COLO668 (cell line): ENCODE data around the gene PMPCA.
A peak's percentile ranks its signal among the peaks of the same experiment; 100 is the strongest.
"Not testable (repeated sequence)": the region's sequence is repeated elsewhere in the genome, so short reads cannot be mapped to it uniquely, and the experiment has no call there.

Source experiments
- DNase-seq: peaks from one replicate; lab custom pipeline; 2025; ENCODE audit not compliant: unreplicated experiment; lab: John Stamatoyannopoulos, UW

Gene PMPCA

DNA sequence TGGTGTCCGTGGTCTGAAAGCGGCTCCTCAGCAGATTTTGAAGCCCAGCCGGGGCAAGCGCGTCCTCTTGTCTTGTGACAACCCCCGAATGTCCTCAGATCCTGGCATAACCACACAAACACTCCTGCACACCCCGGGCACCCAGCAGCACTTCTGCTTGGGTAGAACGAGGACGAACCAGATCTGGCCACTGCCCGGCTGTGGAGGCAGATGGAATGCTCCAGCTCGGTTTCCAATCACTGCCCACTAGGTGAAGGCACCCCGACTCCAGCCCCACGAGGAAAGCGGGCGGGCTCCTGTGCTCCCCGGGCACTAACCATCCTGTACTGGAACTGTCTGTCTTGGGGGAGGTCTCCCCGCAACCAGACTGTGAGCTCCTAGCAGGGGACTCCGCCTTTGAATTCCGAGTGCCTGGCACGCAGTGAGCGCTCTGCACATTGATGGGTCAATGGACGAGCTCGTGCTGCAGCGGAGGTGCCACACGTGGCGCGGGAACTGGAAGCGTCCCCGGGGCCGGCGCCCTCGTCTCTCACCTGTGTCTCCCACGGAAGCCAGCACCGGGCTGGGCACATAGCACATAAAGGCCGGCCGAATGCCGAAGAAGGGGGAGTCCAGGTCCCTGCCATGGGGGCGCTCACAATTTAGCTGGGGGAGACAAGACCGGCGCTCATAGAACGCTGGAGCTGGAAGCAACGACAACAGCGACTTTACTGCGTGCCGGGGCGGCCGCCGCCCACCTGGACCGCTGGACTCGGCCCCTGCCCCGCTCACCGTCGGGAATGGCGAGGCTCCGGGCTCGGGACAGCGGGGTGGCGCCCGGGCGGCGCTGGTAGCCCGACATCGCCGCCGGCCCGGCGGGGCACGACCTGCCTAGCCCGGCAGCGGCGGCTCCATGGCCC, 652 bp upstream of the PMPCA start:
- DNase-seq, result peak; percentile 53

DNA sequence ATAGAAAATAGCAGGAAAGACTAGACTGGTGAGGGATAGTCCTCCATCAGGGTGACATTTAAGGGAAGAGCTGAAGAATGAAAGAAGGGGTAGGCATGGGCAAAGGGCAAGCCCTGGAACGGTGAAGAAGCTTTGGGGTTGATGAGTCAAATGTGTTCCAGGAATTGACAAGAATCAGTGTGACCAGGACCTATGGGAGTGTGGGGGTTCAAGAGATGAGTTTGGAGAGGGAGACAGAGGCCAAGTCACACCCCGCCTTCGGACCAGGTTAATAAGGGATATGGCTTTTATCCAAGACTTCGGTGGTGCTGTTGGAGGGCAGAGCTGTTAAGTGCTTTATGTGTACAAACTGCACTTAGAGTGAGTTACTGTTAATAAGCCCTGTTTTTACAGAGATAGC, 920 bp downstream of the PMPCA start:
- DNase-seq, result no peak

- DNase-seq, result no peak
Measured at GRCh38 chr9:136412962-136413361, 2.5 kb downstream of the PMPCA start.

DNA sequence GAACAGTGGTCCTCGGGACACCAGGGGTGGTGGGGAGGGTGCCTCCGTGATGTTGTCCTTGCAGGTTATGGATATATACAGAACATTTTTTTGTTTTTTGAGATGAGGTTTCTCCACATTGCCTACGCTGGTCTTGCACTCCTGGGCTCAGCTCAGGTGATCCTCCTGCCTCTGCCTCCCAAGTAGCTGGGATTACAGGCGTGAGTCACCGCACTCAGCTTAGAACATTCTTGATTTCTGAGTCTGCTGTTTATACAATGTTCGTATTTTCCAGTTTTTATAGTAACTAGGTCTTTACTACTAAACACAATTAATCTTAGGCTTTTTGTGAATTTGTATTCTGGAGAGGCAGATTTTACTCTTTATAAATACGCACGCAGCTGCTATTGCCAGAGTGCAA, 6.0 kb downstream of the PMPCA start:
- DNase-seq, result no peak

DNA sequence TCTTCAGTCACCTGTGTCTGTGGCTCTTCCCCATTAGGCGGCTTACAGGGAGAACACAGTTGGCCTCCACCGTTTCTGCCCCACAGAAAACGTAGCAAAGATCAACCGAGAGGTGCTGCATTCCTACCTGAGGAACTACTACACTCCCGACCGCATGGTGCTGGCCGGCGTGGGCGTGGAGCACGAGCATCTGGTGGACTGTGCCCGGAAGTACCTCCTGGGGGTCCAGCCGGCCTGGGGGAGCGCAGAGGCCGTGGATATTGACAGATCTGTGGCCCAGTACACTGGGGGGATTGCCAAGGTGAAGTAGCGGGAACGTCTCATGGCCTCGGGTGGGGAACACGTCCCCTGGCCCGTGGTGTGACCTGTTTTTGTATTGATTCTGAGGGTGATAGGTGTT, 6.5 kb downstream of the PMPCA start:
- DNase-seq, result no peak

DNA sequence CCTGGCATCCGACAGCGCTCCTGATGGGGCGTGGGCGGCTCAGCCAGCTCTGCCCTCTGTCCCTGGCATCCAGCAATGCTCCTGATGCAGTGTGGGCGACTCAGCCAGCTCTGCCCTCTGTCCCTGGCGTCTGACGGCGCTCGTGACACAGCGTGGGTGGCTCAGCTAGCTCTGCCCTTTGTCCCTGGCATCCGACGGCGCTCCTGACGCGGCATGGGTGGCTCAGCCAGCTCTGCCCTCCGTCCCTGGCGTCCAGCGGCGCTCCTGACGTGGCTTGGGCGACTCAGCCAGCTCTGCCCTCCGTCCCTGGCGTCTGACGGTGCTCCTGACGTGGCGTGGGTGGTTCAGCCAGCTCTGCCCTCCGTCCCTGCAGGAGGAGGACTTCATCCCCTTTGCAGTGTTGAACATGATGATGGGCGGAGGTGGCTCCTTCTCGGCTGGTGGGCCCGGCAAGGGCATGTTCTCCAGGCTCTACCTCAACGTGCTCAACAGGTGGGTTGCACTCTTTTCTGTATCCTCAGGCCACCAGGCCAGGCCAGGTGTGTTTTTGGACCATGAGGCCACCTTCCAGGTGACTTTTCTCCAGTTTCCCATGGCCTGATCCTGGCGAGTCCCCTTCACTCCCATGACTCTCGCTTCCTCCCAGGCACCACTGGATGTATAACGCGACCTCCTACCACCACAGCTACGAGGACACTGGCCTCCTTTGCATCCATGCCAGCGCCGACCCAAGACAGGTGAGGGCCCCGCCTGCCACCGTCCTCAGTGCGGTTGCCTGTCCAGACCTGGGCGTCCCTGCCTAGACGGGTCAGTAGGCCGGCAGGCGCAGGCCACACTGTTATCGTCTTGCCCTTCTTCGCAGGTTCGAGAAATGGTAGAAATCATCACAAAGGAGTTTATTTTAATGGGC, 8.0 kb downstream of the PMPCA start:
- no peak for DNase-seq

DNA sequence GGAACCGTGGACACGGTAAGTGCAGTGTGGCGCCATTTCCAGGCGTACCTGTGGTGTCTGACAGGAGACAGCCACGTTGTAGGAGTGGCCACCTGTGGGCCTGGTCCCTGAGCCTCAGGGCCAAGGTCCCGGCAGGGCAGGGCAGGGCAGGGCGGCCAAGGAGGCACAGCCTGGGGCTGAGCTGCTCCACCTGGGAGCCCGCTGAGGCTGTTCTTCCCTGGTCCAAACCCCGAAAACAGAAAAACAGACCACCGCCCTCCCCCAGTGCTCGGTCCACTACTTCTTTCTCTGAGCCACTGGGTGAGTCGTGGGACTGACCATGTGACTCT, 8.6 kb downstream of the PMPCA start:
- DNase-seq, result no peak

DNA sequence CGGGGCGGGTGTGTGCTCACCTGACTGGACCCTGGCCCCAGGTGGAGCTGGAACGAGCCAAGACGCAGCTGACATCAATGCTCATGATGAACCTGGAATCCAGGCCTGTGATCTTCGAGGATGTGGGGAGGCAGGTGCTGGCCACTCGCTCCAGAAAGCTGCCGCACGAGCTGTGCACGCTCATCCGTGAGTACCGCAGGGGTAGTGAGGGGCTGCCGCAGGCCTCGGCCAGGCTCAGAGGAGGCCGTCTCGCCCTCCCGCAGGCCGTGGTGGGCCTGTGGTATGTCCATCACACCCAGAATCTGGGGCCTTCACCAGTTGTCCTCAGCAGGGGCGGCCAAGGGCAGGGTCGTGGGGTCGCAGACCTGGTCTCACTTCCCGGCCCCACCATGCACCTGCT, 11.3 kb downstream of the PMPCA start:
- DNase-seq, result no peak

GRCh38 chr9:136422876-136423275, 12.4 kb downstream of the PMPCA start:
- DNase-seq, result no peak

GRCh38 chr9:136423432-136424146, 13.1 kb downstream of the PMPCA start:
- no peak for DNase-seq

- DNase-seq, result no peak
Measured at GRCh38 chr9:136424750-136425362, 14.4 kb downstream of the PMPCA start.

DNA sequence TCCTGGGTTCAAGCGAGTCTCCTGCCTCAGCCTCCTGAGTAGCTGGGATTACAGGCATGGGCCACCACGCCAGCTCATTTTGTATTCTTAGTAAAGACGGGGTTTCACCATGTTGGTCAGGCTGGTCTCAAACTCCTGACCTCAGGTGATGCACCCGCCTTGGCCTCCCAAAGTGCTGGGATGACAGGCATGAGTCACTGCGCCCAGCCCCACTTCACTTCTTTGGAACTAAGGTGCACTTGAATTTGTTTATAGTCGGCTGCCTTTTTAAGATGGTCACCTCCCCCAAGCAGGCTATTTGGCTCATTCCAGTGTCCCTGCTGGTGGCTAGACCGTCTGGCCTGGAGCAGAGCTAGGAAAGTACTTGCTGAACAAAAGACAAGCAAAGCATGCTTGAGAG, 14.9 kb downstream of the PMPCA start:
- not testable (repeated sequence) for DNase-seq

DNA sequence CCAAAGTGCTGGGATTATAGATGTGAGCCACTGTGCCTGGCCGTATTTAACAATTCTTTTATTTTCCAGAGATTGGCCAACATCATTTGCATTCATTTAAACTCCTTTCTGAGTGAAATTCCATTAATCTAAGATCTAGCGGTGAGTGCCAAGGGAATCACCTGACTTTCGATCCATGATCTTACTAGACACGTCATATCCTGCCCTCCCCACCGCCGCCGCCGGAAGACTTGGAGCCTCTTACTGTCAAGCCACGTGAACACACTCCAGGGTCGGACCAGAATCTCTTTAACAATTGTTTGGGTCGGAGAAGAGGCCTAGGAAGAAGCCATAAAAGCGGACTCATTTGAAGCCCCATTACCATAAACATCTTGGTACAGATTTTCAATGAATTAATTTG, 16.3 kb downstream of the PMPCA start:
- DNase-seq, result no peak

- no peak for DNase-seq
Measured at GRCh38 chr9:136429075-136429628, 18.7 kb downstream of the PMPCA start.

GRCh38 chr9:136429683-136430491, 19.4 kb downstream of the PMPCA start:
- no peak for DNase-seq

GRCh38 chr9:136430588-136431234, 20.3 kb downstream of the PMPCA start:
- no peak for DNase-seq

DNA sequence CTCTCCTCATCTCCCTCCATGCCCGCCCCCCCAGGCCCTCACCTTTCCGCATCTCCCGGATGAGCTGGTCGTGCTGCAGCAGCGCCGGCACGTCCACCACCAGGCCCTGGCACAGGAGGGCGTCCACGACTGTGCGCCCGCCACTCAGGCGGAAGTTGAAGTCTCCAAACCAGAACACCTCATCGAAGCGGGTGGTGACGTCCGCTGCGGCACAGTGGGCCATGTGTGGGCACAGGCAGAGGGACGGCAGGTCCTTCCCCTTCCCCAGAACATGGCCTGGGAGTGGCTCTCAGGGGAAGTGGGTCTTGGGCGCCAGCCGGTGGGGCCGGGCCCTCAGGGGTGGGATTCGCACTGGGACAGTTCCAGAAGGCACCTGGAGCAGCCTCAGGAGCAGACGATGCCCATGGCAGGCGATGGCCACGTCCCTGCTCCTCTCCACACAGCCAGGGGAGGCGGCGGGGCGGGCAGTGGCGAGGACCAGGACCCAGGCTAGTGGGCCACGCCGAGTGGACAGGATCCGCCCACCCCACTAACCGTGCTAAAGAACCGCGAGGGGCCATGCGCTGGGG, 21.4 kb downstream of the PMPCA start:
- no peak for DNase-seq

DNA sequence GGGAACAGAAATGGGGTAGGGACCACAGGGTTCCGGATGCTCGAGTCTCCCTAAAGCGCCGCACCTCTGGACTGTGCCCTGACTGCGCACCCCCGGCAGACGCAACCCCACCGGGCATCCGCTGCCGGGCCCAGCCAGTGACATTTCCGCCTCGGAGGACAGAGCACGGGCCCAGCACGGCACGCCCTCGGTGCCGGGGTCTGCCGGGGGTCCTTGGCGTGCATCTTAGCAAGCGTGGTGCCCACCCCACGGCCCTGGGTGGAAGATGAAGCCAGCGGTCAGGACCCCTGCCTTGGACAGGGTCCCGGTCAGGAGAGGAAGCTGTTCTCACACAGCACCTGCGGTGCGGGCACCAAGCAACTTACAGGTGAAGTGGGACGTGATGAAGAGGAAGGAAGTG, 22.1 kb downstream of the PMPCA start:
- DNase-seq, result no peak

- DNase-seq, result no peak
Measured at GRCh38 chr9:136433043-136433715, 22.7 kb downstream of the PMPCA start.
